NCI-H1436 (cell line): Measurements from ENCODE around the gene RGL1.
A peak's percentile ranks its signal among the peaks of the same experiment; 100 is the strongest.
"Not testable (repeated sequence)": the region's sequence is repeated elsewhere in the genome, so short reads cannot be mapped to it uniquely, and the experiment has no call there.

Experiments
- DNase-seq: peaks from one replicate; lab custom pipeline; 2025; lab: John Stamatoyannopoulos, UW

The RGL1 gene

GRCh38 chr1:183804916-183805841 is at the start of gene RGL1:
Gene RGL1, plus strand, starts transcription at chr1:183805120. Its CDS starts 178 bp downstream, at chr1:183805298.
- DNase-seq: peak; percentile 43

DNA sequence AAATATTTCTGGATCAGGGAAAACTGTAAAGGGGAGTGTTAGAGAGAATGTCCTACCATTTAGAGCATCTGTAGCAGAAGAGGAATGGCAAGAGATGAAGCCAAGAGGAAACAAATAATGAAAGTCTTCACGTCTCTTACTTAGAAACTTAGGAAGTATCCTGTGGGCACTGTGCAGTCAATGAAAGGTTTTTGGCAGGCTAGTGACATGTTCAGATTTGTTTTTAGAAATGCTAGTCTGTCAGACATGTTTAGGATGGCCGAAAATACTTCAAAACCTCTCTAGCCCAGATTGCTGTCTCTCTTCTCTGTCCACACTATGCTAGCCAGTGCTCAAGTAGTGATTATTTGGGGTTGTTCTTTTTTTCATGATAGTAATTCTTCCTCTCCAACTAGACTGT is 48.6 kb upstream of the RGL1 start:
- DNase-seq: no peak

DNA sequence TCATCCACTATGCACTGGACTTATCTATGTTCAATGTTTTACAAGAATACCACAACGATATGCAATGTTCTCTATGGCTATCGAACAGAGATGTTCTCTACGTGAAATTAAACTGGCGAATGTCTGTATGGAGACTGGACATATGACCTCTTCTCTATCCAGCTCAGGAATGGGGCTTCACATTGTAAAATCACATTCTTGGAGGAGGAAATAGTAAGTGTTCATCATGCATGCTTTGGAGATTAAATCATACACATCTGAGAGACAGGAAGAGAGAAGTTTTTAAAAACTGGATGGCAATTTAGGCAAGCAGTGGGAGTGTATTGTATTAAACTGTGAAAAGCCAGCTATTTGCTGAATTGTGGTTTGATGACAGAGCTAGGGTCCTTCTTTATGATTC is 47.9 kb upstream of the RGL1 start:
- DNase-seq: no peak

DNA sequence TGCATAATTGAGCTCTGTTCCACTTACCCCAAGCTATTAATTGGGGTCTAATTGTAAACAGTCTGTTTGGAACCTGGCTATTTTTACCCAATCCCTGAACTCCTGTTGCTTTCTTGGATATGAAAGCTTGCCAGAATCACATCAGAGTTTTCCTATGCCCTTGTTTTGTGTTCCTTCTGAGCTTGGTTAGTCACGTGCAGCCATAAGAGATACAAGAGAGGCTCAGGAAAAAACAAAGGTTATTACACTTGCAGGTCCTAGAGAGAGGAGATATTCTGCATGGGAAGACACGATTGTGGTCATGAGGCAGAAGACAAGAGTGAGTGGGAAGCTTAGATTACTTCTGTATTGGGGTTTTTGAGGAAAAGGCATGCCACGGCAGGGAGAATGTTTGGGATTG is 46.0 kb upstream of the RGL1 start:
- no peak for DNase-seq

DNA sequence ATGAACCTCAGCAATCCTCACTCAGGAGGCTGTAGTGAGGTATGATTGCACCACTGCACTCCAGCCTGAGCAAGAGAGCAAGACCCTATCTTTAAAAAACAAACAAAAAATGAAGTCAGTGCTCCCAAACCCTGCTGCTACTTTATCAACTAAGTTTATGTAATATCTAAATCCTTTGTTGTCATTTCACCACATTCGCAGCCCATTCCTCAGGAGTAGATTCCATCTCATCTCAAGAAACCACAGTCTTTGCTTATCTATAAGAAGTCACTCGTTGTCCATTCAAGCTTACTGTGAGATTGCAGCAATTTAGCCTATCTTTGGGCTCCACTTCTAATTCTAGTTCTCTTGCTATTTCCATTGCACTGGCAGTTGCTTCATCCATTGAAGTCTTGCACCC is 44.3 kb upstream of the RGL1 start:
- no peak for DNase-seq

- no peak for DNase-seq
Observed at GRCh38 chr1:183761871-183762270, 43.0 kb upstream of the RGL1 start.

- DNase-seq: not testable (repeated sequence)
Observed at GRCh38 chr1:183762856-183763255, 42.1 kb upstream of the RGL1 start.

DNA sequence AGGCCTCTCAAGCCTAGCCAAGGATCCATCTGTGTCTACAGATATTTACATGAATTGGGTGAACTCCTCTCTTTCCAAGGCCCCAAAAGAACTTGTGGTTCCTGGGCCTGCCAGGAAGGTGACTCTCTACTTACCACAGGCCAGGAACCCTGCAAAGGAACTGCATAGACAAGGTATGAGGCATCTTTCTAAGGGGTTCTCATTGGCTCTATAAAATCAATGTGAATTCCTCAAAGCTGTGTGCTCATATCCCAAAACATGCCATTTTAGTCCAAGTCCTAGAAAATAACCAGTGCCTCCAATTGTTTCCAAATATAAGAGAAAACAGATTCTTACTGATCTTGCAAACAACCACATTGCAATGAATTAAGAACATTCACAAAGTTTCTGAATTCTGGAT is 39.9 kb upstream of the RGL1 start:
- no peak for DNase-seq

- DNase-seq: no peak
Observed at GRCh38 chr1:183769956-183770815, 34.7 kb upstream of the RGL1 start.

GRCh38 chr1:183770816-183771128 is 34.1 kb upstream of the RGL1 start:
- no peak for DNase-seq

- DNase-seq: no peak
Observed at GRCh38 chr1:183773482-183774274, 31.2 kb upstream of the RGL1 start.

- DNase-seq: no peak
Observed at GRCh38 chr1:183774938-183775337, 30.0 kb upstream of the RGL1 start.

- no peak for DNase-seq
Observed at GRCh38 chr1:183776731-183777130, 28.2 kb upstream of the RGL1 start.

DNA sequence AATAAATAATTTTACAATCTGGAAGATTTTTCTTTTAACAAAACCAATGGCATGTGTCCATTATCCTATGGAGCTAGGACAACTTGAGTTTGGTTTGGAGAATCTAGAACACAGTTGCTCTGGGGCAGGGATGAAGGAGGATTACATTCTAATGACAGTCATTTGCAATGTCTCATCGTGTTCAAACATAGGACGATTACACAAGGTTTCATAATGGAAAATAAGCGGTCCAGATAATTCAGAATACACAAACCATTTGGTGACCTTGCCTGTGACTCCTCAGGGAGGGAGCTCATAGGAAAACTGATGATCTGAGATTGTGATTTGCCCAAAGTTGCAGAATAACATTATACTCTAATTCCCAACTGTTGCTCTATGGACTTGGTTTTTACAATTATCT is 27.6 kb upstream of the RGL1 start:
- DNase-seq: no peak

GRCh38 chr1:183778045-183778444 is 26.9 kb upstream of the RGL1 start:
- DNase-seq: no peak

- no peak for DNase-seq
Observed at GRCh38 chr1:183778568-183779433, 26.1 kb upstream of the RGL1 start.

DNA sequence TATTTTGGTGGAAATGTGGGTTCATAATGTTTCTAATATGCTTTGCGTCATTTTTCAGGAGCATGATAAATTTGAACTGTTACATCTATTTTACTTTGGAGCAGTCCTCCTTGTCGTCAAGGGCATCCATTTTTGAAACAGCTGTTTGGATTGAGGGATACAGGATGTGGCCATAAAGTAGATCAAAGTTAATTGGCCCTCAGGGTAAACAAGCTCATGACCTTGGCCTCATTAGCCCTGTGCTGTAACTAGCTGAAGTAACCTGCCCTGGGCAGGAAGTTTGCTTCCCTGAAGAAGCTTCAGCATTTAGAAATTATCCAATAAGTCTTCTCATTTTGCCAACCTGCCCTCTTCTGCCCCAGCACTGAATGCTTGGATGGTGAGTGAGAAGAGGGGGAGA is 24.8 kb upstream of the RGL1 start:
- no peak for DNase-seq

DNA sequence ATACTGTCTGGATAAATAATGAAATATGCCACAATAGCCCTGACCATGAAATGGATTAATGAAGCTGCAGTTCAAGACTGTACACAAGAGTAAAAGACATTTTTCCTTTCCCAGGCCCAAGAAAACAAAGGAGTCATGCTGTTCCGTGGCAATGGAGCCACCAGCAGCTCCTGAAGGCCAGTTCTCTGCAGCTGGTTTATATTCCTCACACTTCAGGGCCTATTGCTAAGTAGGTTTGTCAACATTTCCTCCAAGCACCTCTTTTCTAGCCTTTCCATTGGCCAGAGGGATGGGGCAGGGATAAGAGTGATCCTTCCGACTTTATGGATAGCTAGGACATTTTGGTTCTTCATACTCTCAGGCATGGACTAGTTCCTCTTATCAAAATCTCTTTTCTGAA is 24.2 kb upstream of the RGL1 start:
- DNase-seq: no peak

DNA sequence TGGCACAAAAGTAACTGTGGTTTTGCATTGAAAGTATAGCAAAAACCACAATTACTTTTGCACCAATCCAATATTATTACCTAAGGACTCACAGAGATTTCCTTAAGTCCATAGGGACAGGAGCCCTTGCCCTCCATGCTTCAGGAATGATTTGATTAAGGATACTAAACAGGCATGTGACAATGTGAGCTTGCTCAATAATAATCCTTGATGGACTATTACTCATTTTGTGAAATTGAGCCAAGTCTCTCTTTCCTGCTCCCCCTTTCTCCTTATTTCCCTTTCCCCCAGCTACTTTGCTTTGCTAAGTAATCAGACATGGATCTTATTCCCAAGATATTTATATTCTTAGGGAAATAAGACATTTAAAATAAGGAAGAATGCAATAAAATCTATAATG is 21.6 kb upstream of the RGL1 start:
- no peak for DNase-seq

DNA sequence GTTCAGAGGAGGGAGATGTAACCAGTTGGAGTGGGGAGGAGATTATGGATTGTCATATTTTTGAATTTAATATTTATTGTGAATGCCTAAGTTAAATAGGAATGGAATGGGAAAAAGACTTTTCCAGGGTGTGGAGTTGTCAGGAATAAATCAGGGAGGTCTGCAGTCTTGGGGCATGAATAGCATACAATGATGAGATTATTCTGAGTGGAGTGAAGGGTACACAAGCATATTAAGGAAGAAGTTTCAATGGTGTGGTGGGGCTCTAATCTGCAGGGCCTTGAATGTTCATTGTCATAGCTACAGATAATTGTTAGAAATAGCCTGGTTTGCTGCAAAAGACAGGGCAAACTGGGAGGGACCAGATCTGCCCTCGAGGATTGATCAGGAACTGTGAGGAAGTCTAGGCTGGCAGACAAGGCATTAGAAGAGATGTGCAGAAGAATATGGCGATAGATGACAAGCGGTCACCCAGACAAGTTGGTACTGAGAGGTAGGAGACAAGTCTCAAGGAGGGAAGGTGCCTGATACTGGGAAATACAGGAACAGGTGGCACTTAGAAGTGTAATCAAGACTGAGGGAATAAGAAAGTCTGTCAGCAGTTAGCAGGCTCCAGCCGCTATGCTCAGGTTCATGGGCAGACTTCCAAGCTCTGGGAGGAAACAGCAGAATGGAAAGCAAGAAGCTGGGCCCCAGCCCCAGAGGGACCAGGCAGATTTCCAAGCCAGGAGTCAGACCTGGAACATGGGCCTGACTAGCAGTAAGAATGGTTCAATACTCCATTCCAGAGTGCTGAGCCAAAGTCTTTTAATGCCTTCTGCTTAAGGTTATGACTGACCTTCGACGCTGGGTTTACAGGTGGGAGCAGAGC is 20.9 kb upstream of the RGL1 start:
- DNase-seq: no peak
